OCI-LY7 (cell line): ENCODE measurements around the gene LRP8. TPM values are rescaled to one million over a fixed set of nuclear protein-coding genes. Genes with fewer than 3 reads are reported as not detected.
A peak's percentile ranks its signal among the peaks of the same experiment; 100 is the strongest.

ENCODE experiments used
- BruUV-seq: library from RNA; stranded (reverse); fragments of 400-500 nt; replicated peaks from 2 replicates; lab custom pipeline; 2021; lab: Mats Ljungman, UMichigan
- CTCF ChIA-PET: fragments of 300-600 bp; sonication (Branson Sonifier 250); formaldehyde crosslinking; loops from one replicate; lab custom pipeline; 2022; ENCODE audit warnings: antibody characterized with exemption; ENCODE audit not compliant: unreplicated experiment; lab: Charles Lee
- POLR2A ChIA-PET: fragments of 300-600 bp; sonication (Branson Sonifier 250); formaldehyde crosslinking; loops from one replicate; lab custom pipeline; 2022; ENCODE audit warnings: antibody characterized with exemption; lab: Charles Lee
- DNase-seq: peaks from one replicate; pipeline ENCODE4 v3.0.0-alpha.2; 2015; ENCODE audit warnings: low spot score
- H2AFZ ChIP-seq: fragments of 200-600 bp; sonication (generic), shearing (Covaris generic); 2 replicates; pipeline ENCODE4 v1.6.1; 2014; ENCODE audit warnings: mild to moderate bottlenecking, antibody characterized with exemption, low read length, moderate library complexity
- H3K27ac ChIP-seq: fragments of 200-600 bp; sonication (generic); 2 replicates; pipeline ENCODE4 v1.5.1; 2014; ENCODE audit warnings: mixed run types, low read depth, mild to moderate bottlenecking, moderate library complexity, low read length, inconsistent platforms; ENCODE audit not compliant: poor library complexity, severe bottlenecking
- H3K36me3 ChIP-seq: fragments of 200-600 bp; sonication (generic); 2 replicates; pipeline ENCODE4 v1.6.1; 2014; ENCODE audit warnings: mild to moderate bottlenecking, antibody characterized with exemption, low read length, moderate library complexity, mixed read lengths; ENCODE audit not compliant: insufficient read depth
- H3K4me1 ChIP-seq: fragments of 200-600 bp; sonication (generic); 2 replicates; pipeline ENCODE4 v1.5.1; 2014; ENCODE audit warnings: mild to moderate bottlenecking, low read length; ENCODE audit not compliant: insufficient read depth, poor library complexity, severe bottlenecking
- H3K4me2 ChIP-seq: fragments of 200-600 bp; sonication (generic); 2 replicates; pipeline ENCODE4 v1.6.1; 2014; ENCODE audit warnings: mild to moderate bottlenecking, low read length
- H3K4me3 ChIP-seq: fragments of 200-600 bp; sonication (generic); 2 replicates; pipeline ENCODE4 v1.5.1; 2014; ENCODE audit warnings: mild to moderate bottlenecking, low read depth, low read length; ENCODE audit not compliant: poor library complexity, severe bottlenecking
- H3K79me2 ChIP-seq: fragments of 200-600 bp; sonication (generic); 2 replicates; pipeline ENCODE4 v1.6.1; 2016; ENCODE audit warnings: low read depth, mild to moderate bottlenecking, low read length, moderate library complexity, mixed read lengths; ENCODE audit not compliant: insufficient read depth
- H3K9me2 ChIP-seq: fragments of 200-600 bp; sonication (generic); 2 replicates; pipeline ENCODE4 v1.6.1; 2016; ENCODE audit warnings: mild to moderate bottlenecking, low read length, mixed read lengths; ENCODE audit not compliant: insufficient read depth
- H3K9me3 ChIP-seq: fragments of 200-600 bp; sonication (generic); 2 replicates; pipeline ENCODE4 v1.6.1; 2014; ENCODE audit warnings: mild to moderate bottlenecking, mixed run types, low read length, mixed read lengths
- H4K20me1 ChIP-seq: fragments of 200-600 bp; sonication (generic); 2 replicates; pipeline ENCODE4 v1.6.1; 2014; ENCODE audit warnings: mild to moderate bottlenecking, antibody characterized with exemption, low read length, moderate library complexity, mixed read lengths; ENCODE audit not compliant: insufficient read depth
- EZH2phosphoT487 ChIP-seq: fragments of 200-600 bp; sonication (generic); IDR thresholded peaks from 2 replicates; pipeline ENCODE4 v1.6.1; 2018; ENCODE audit warnings: low read depth, borderline replicate concordance, mild to moderate bottlenecking, mixed run types, antibody characterized with exemption, low read length, moderate library complexity, mixed read lengths
- intact Hi-C: fragments of 100-400 bp; cut with micrococcal nuclease; formaldehyde crosslinking; loops from one replicate; pipeline ENCODE4 v1.10.0; 2022; ENCODE audit not compliant: unreplicated experiment
- total RNA-seq, 2 experiments: library from RNA; depleted of rRNA in 1 of 2; stranded (reverse); fragments of >200 nt in 1 of 2; shearing (Covaris generic) in 1 of 2; gene quantifications; 2 replicates each; pipeline ENCODE4 v1.2.3, GENCODE V29; 2014 to 2022
- TF ChIP-seq, protein P1 (sequence below): fragments of 200-600 bp; sonication (generic); conservative IDR thresholded peaks from 2 replicates; pipeline ENCODE4 v1.5.1; 2014; ENCODE audit warnings: mild to moderate bottlenecking, antibody characterized with exemption, low read length, moderate library complexity, mixed read lengths

LRP8 gene
- total RNA-seq, 2 experiments from 2014 or later, result 65.6 to 70.0 TPM

DNA sequence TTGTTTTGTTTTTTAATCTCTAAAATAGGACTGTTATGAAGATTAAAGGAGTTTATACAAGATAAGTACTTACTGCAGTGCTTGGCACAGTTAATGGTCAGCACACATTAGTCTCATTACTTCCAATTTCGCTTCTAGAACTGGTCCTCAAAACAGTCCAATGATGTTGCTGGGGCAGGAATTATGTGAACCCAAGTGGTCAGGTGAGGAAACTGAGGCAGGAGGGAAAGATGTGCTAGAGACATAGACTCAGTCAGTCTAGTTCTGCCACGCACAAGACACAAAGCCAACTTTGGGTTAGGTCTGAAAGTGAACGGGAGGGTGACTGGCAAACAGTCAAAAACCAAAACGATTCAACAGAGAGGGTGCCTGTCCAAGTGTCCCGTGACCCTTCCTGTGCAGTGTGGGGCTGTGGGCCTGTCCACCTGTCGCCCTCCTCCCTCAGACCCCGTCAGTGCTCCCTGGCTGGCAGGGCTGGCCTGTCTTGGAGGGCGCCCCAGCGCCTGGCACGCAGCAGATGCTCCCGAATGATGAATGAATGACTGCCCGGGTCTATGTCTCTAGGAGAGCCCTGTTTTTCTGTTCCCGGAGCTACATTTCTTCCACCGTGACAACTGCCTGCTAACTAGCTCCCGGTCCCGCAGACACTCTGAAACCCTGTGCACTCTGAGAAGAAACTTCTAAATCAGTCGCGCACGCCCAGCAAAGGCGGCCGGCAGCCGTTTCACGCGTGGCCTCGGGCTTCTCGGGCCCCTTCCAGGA is 2.4 kb downstream of the LRP8 start:
- DNase-seq, result no peak
- Histone ChIP-seq H2AFZ (no peak overlapping the region), H4K20me1 (peaks cover 20% of the 10 kb centered on the region), H3K4me3 (peak overlapping the region; percentile 91), H3K27ac (peak overlapping the region; percentile 83), H3K79me2 (peaks cover 21% of the 10 kb centered on the region; the same call in 1 of the 2 replicates), H3K36me3 (peaks cover 54% of the 10 kb centered on the region), H3K9me3 (no peaks in the 10 kb centered on the region), H3K4me2 (peak overlapping the region; percentile 82), H3K9me2 (no peaks in the 10 kb centered on the region), H3K4me1 (peaks cover 23% of the 10 kb centered on the region)
- BruUV-seq, result no TSS peak
- ChIA-PET POLR2A (interaction anchor here (0.5 to 1.0 kb wide), 4 partner anchors 32 to 876 kb away, joined by 3 to 6 read pairs (median 3); no protein-coding TSS in a partner anchor), CTCF (no interaction called here)
- intact Hi-C loops, result loop anchor here (1.0 to 10.0 kb wide), 6 partner anchors 42 to 1271 kb away; partner anchors contain the start of genes BTF3L4, CZIB, LRRC42 and TXNDC12
- TF ChIP-seq, protein P1, sequence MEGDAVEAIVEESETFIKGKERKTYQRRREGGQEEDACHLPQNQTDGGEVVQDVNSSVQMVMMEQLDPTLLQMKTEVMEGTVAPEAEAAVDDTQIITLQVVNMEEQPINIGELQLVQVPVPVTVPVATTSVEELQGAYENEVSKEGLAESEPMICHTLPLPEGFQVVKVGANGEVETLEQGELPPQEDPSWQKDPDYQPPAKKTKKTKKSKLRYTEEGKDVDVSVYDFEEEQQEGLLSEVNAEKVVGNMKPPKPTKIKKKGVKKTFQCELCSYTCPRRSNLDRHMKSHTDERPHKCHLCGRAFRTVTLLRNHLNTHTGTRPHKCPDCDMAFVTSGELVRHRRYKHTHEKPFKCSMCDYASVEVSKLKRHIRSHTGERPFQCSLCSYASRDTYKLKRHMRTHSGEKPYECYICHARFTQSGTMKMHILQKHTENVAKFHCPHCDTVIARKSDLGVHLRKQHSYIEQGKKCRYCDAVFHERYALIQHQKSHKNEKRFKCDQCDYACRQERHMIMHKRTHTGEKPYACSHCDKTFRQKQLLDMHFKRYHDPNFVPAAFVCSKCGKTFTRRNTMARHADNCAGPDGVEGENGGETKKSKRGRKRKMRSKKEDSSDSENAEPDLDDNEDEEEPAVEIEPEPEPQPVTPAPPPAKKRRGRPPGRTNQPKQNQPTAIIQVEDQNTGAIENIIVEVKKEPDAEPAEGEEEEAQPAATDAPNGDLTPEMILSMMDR, result no peak
- no peak for TF ChIP-seq EZH2phosphoT487

DNA sequence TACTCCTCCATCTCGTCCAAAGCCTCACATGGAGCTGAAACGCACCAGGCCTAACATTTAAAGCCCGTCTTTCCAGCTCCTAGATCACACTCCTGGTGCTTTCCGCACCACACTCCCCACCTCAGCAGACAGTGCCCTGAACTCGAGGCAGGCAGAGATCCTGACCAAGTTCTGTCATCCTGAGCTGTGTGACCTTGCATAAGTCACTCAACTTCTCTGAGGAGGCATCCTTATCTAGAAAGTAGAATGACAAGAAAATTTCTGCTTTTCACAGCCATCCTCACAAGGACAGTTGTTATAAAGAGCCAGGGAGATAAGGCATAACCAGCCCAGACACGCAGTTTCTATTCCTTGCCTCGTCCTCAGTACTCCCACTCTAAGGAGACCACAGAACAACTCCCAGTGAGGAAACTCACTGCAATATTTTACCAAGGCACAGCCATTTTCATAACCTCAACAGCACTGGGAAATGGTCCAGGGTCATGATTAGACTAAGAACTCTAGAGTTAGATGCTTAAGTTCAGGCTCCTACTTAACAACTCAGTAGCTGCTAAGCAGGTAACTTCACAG is 3.1 kb downstream of the LRP8 start:
- no peak for DNase-seq
- Histone ChIP-seq H4K20me1 (peaks cover 20% of the 10 kb centered on the region), H3K4me2 (peak overlapping the region; percentile 82), H3K36me3 (peaks cover 61% of the 10 kb centered on the region), H3K9me2 (no peaks in the 10 kb centered on the region), H2AFZ (no peak overlapping the region), H3K4me1 (peaks cover 23% of the 10 kb centered on the region), H3K4me3 (peak overlapping the region; percentile 91), H3K9me3 (no peaks in the 10 kb centered on the region), H3K27ac (no peak overlapping the region), H3K79me2 (peaks cover 21% of the 10 kb centered on the region; the same call in 1 of the 2 replicates)
- TSS peak; percentile 46 for BruUV-seq
- TF ChIP-seq, protein P1, result no peak
- no peak for TF ChIP-seq EZH2phosphoT487
- intact Hi-C loops, result loop anchor here (5.0 to 10.0 kb wide), 4 partner anchors 42 to 1270 kb away; partner anchors contain the start of genes BTF3L4 and TXNDC12
- ChIA-PET POLR2A (no interaction called here), CTCF (no interaction called here)
